Keratinocyte (primary cell): ENCODE results near the gene NRN1L. TPM values are rescaled to one million over a fixed set of nuclear protein-coding genes. Genes with fewer than 3 reads are reported as not detected.

Experiments
- DNase-seq: peaks from one replicate; pipeline ENCODE4 v3.0.0-alpha.2; 2011; ENCODE audit warnings: low read depth, missing footprints, low spot score
- FAIRE-seq: peaks from 2 replicates; lab custom pipeline; 2011; peaks lifted over from hg19 to GRCh38; lab: Jason Lieb, UNC
- H2AFZ ChIP-seq: 2 replicates; pipeline ENCODE4 v1.6.0; 2012; ENCODE audit warnings: low read length, control low read depth, inconsistent platforms; ENCODE audit not compliant: control insufficient read depth
- H3K27ac ChIP-seq: 2 replicates; pipeline ENCODE4 v1.5.1; 2011; ENCODE audit warnings: low read length; ENCODE audit not compliant: control insufficient read depth, insufficient read depth
- H3K27me3 ChIP-seq: 3 replicates; pipeline ENCODE4 v1.6.0; 2011; ENCODE audit warnings: low read length; ENCODE audit not compliant: control insufficient read depth, insufficient read depth; ENCODE audit errors: extremely low read depth
- H3K36me3 ChIP-seq, 2 experiments: 2 replicates in 1 of 2; 3 replicates in 1 of 2; pipeline ENCODE4 v1.5.1; 2011; ENCODE audit warnings: low read length in 2 of 2, mild to moderate bottlenecking in 1 of 2; ENCODE audit not compliant: control insufficient read depth in 2 of 2, insufficient read depth in 2 of 2; ENCODE audit errors: extremely low read depth in 1 of 2
- H3K4me1 ChIP-seq: 3 replicates; pipeline ENCODE4 v1.5.1; 2011; ENCODE audit warnings: low read length; ENCODE audit not compliant: control insufficient read depth, insufficient read depth; ENCODE audit errors: extremely low read depth
- H3K4me2 ChIP-seq: 3 replicates; pipeline ENCODE4 v1.6.0; 2011; ENCODE audit warnings: low read depth, low read length; ENCODE audit not compliant: control insufficient read depth, insufficient read depth; ENCODE audit errors: extremely low read depth
- H3K4me3 ChIP-seq, 3 experiments: fragments of 200-600 bp in 1 of 3; sonication (generic) in 1 of 3; 2 replicates in 2 of 3; 3 replicates in 1 of 3; pipeline ENCODE4 v1.5.1; 2011 to 2016; ENCODE audit warnings: low read length in 3 of 3, mild to moderate bottlenecking in 3 of 3, control low read depth in 2 of 3, inconsistent platforms in 1 of 3, low read depth in 1 of 3, mixed read lengths in 1 of 3, mixed run types in 1 of 3, moderate library complexity in 1 of 3; ENCODE audit not compliant: control insufficient read depth in 2 of 3, insufficient read depth in 2 of 3; ENCODE audit errors: extremely low read depth in 1 of 3
- H3K79me2 ChIP-seq: 2 replicates; pipeline ENCODE4 v1.6.0; 2012; ENCODE audit warnings: low read length; ENCODE audit not compliant: control insufficient read depth, insufficient read depth
- H3K9ac ChIP-seq: 3 replicates; pipeline ENCODE4 v1.6.0; 2011; ENCODE audit warnings: low read length; ENCODE audit not compliant: control insufficient read depth, insufficient read depth; ENCODE audit errors: extremely low read depth
- H3K9me1 ChIP-seq: 3 replicates; pipeline ENCODE4 v1.6.0; 2011; ENCODE audit warnings: low read length; ENCODE audit not compliant: control insufficient read depth, insufficient read depth; ENCODE audit errors: extremely low read depth
- H3K9me3 ChIP-seq: 2 replicates; pipeline ENCODE4 v1.5.1; 2012; ENCODE audit warnings: low read depth, low read length; ENCODE audit not compliant: control insufficient read depth
- H4K20me1 ChIP-seq: 3 replicates; pipeline ENCODE4 v1.6.0; 2011; ENCODE audit warnings: low read length; ENCODE audit not compliant: control insufficient read depth, insufficient read depth; ENCODE audit errors: extremely low read depth
- CTCF ChIP-seq, 3 experiments: IDR thresholded peaks in 1 of 3; conservative IDR thresholded peaks in 1 of 3; optimal IDR thresholded peaks in 1 of 3; 2 replicates in 2 of 3; 3 replicates in 1 of 3; pipeline versions ENCODE3 to v1.5.1; 2011; ENCODE audit warnings: low read length in 3 of 3, mild to moderate bottlenecking in 3 of 3, moderate library complexity in 2 of 3, control low read depth in 1 of 3, inconsistent platforms in 1 of 3; ENCODE audit not compliant: insufficient read depth in 2 of 3; ENCODE audit errors: extremely low read depth in 1 of 3
- EZH2 ChIP-seq: IDR thresholded peaks from one replicate; pipeline ENCODE4 v1.6.1; 2012; ENCODE audit warnings: inconsistent platforms, mild to moderate bottlenecking, low read length, moderate library complexity
- dilution Hi-C: fragments of 300-500 bp; cut with MboI; formaldehyde crosslinking; loops from one replicate; pipeline ENCODE4 v1.7.0; 2020; ENCODE audit warnings: low sequenced_read_pairs; ENCODE audit not compliant: extremely low pct_ligation_motif_present
- polyA plus RNA-seq, 5 experiments: library from polyadenylated mRNA; depleted of rRNA in 3 of 5; stranded (reverse) in 3 of 5; stranded (forward) in 1 of 5; unstranded in 1 of 5; fragments of >200 nt; gene quantifications; 1 replicate in 1 of 5; 2 replicates in 3 of 5; 3 replicates in 1 of 5; pipeline versions ENCODE4 v1.2.1 to v1.2.3, GENCODE V29; 2011 to 2012; ENCODE audit warnings: missing spikeins in 2 of 5, low read depth in 1 of 5, low replicate concordance in 1 of 5

Gene NRN1L
- polyA plus RNA-seq, 1 donor (not counting 4 experiments of a cell fraction or from before 2014, with no cell fraction given) = not detected

DNA sequence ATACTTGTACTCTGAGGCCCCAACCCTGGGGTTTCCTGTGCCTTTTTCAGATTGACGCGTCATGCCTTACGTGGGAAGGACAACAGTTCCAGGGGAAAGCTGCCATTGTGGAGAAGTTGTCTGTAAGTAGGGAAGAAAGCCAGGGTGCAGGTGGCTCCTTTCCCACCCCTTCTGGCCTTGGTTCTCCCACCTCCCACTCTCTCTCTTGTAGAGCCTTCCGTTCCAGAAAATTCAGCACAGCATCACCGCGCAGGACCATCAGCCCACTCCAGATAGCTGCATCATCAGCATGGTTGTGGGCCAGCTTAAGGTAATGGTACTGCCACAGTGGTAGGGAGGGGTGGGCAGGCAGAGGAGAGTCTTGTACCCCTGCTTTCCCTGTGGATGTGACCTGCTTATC lies 16.4 kb upstream of the NRN1L start:
- H3K36me3 ChIP-seq = peaks cover 36 to 52% of the 10 kb centered on the region in 2 experiments
- dilution Hi-C loops = no loop called here

DNA sequence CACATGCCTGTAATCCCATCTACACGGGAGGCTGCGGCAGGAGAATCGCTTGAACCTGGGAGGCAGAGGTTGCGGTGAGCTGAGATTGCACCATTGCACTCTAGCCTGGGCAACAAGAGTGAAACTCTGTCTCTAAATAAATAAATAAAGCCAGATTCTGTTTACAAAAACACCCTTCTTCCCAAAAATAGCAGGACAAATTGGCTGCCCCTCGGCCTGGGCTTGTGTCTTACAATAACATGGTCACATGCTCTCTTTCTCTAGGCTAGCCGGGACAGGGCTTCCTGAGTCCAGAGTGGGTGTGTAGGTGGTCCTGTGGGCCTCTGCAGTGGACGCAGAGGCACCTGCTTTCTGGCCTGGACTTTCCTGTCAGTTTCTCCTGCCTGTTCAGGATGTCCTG lies 15.0 kb upstream of the NRN1L start:
- H4K20me1 ChIP-seq = peaks cover 4% of the 10 kb centered on the region
- FAIRE-seq = no peak

More for the DNA sequence above, 16.4 kb upstream of the NRN1L start:
- Histone ChIP-seq H3K79me2 (peaks cover 20% of the 10 kb centered on the region), H3K4me1 (peaks cover 16% of the 10 kb centered on the region), H3K9ac (no peak overlapping the region), H3K4me2 (no peak overlapping the region), H3K27ac (no peak overlapping the region), H3K4me3 (no peak overlapping the region), H3K9me1 (no peaks in the 10 kb centered on the region), H4K20me1 (peaks cover 11% of the 10 kb centered on the region), H2AFZ (no peak overlapping the region), H3K9me3 (no peaks in the 10 kb centered on the region), H3K27me3 (no peaks in the 10 kb centered on the region)
- DNase-seq (no peak), FAIRE-seq (no peak)
- TF ChIP-seq EZH2 (no peak), CTCF (optimal IDR thresholded peaks at IDR 0.05 in 1 of 3, IDR thresholded peaks at IDR 0.05 in 1 of 3, conservative IDR thresholded peaks at IDR 0.05 in 1 of 3; ENCODE audit: extremely low read depth in 1 of 3, insufficient read depth in 2 of 3, low read length in 3 of 3) (no peak)

More for the DNA sequence above, 15.0 kb upstream of the NRN1L start:
- Histone ChIP-seq H3K79me2 (peaks cover 23% of the 10 kb centered on the region), H3K36me3 (peaks cover 34 to 50% of the 10 kb centered on the region in 2 experiments), H3K4me1 (peaks cover 29% of the 10 kb centered on the region), H3K27me3 (no peaks in the 10 kb centered on the region), H3K4me3 (no peak overlapping the region), H3K4me2 (no peak overlapping the region), H2AFZ (no peak overlapping the region), H3K9me3 (no peaks in the 10 kb centered on the region), H3K9ac (no peak overlapping the region), H3K9me1 (no peaks in the 10 kb centered on the region), H3K27ac (no peak overlapping the region)
- dilution Hi-C loops = no loop called here
- TF ChIP-seq CTCF (optimal IDR thresholded peaks at IDR 0.05 in 1 of 3, IDR thresholded peaks at IDR 0.05 in 1 of 3, conservative IDR thresholded peaks at IDR 0.05 in 1 of 3; ENCODE audit: extremely low read depth in 1 of 3, insufficient read depth in 2 of 3, low read length in 3 of 3) = no peak
- TF ChIP-seq EZH2 = no peak
- no peak for DNase-seq
